CD4-positive, alpha-beta T cell treated with Interleukin-15 for 1 hour (primary cell): ENCODE data around the gene OR2S2.
A peak's percentile ranks its signal among the peaks of the same experiment; 100 is the strongest.
"Not testable (repeated sequence)": the region's sequence is repeated elsewhere in the genome, so short reads cannot be mapped to it uniquely, and the experiment has no call there.

Experiments
- DNase-seq: peaks from one replicate; pipeline ENCODE4 v3.0.0-alpha.2; 2020

OR2S2 gene

DNA sequence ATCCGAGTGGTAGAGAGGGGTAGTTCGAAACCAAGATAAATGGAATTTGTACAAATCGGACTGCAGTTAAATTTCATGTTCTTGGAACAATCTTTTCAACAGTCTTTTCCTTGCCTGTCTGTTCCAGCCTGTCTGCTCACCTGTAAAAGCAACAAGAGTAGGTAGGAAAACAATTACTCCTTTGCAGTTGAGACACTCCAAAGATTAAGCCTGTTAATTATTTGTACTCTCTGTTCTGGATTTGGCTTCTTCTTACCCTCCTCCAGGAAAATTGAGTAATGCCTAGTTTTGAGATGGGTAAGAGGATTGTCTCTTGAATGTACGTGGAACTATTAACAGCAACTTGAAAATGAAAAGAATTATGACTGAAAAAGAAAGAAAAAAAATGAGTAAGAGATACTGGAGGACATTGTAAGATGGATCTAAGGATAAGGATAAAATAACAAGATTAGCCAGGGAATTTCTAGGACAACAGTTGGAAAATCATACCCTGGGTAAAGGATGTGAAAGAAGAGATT is 24.3 kb downstream of the OR2S2 start:
- DNase-seq, result no peak

DNA sequence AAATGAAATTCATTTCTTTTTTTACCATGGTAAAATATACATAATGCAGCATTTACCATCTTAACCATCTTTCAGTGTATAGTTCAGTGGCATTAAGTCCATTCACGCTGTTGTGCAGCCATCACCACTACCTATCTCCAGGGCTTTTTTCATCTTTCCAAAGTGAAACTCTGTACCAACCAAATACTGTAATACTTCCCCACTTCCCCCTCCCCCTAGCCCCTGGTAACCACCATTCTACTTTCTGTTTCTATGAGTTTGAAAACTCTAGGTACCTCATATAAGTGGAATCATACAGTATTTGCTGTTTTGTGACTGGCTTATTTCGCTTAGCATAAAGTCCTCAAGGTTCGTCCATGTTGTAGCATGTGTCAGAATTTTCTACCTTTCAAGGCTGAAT is 25.2 kb downstream of the OR2S2 start:
- no peak for DNase-seq

DNA sequence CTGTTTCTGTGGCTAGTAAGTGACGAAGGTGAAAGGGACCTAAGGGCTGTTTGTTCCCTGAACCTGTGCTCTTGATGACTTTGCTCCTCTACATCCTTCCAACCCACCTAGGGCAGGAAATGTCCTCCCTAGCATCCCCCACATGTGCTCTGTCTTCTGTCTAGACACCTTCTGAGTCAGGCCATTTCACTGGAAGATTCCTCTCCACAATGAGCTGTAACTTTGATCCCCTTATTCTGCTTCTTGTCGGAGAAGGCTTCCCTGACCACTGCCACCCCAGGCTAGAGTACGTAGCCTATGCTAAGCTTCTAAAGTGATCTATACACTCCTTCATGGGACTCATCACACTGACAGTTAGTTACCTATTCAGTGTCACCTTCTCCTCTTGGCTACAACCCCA is 27.0 kb downstream of the OR2S2 start:
- no peak for DNase-seq

DNA sequence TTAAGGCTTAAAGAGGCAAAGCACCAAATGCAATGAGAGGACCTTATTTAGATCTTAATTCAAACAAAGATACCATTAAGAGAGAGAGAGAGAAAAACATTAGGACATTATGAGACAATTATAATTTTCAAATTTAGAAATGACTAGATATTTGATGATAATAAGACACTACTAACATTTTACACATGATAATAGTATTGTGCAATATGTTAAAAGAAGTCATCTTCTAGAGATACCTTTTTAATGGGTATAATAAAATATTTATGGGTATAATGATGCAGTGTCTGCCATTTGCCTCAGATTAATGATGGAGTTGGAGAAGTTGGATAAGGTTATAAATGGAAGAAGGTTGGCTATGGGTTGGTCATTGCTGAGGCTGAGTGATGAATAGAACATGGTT is 27.4 kb downstream of the OR2S2 start:
- no peak for DNase-seq

DNA sequence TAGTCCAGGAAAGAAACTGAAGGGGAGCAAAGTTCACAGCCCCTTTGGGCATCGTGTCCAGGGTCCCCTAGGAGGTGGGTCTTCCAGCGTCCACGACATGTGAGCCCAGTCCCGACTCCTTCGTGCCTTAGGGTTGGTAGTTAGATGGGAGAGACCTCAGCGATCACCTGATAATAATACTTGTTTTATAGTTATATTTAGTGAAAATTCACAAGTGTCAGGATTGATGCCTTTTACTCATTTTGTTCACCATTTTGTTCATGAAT is 28.6 kb downstream of the OR2S2 start:
- no peak for DNase-seq

DNA sequence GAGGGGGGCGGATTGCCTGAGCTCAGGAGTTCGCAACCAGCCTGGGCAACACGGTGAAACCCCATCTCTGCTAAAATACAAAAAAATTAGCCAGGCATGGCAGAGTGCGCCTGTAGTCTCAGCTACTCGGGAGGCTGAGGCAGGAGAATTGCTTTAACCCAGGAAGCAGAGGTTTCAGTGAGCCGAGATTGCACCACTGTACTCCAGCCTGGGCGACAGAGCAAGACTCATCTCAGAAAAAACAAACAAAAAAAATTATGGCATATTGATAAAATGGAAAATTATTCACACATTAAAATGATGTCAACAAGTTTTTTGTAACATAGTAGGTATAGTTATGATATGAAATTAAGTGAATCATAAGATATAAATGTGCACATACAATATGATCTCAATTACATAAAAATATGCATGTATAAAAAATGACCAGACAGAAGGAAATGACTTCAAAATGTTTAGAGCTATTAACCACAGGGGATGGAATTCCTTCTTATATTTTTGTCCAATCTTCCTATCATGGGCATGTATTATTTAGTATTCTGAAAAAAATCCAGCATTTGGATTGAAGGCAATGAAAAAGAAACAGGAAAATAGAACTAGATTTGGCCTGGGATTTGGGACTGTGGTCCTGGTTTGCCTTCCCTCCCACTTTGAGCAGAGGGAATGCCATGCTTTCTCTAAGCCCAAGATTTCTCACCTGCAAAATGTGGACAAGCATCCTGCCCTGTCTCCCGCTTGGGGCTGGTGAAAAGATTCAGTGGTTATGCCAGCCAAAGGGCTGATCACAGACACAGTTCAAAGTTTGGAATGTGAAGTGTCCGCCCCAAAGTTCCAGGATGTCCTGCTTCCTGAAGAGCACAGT is 29.1 kb downstream of the OR2S2 start:
- no peak for DNase-seq

DNA sequence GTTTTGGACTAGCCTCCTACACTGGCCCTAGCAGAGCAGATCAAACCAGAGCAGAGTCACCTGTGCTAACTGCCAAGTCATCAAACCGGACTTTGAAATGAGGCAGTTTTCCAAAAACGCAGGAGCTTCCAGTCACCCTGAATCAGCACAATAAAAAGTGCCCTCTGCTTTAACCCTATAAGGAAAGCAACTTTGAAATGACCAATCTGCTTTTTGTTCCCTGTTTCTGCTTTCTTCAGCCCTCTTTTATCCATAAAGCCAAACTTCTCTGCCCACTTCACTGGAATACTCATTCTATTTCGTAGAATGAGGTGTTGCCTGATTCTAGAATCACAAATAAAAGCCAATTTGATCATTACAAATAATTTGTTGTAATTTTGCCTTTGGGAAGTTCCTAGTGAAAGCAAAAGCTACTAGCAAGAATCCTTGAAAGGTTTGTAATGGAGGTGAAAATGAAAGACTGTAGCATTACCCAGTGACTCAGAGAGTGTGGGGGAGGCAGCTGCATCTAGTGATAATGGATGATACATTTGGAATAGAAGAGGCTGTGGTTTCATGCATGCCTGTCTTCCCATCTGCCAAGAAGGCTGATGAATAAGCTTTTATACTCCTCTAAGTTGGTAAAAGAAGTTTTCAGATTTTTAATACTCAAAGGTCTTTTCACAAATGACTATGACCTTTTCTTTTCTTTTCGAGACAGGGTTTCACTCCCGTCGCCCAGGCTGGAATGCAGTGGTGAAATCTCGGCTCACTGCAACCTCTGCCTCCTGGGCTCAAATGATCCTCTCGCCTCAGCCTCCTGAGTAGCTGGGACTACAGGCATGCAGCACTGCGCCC is 33.8 kb downstream of the OR2S2 start:
- DNase-seq, result no peak

DNA sequence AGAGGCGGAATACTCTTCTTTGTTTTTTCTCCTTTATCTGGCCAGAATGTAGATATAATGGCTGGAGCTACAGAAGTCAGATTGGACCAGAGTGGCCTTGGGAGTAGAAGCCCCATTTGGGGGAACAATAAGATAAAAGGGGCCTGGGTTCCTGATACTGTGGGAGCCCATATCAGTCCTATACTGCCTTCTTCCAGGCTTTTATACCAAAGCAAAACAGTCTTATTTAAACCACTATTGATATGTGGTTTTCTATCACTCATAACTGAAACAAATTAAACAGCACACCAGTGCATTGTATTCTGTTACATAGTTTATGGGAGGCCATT is 34.4 kb downstream of the OR2S2 start:
- no peak for DNase-seq

DNA sequence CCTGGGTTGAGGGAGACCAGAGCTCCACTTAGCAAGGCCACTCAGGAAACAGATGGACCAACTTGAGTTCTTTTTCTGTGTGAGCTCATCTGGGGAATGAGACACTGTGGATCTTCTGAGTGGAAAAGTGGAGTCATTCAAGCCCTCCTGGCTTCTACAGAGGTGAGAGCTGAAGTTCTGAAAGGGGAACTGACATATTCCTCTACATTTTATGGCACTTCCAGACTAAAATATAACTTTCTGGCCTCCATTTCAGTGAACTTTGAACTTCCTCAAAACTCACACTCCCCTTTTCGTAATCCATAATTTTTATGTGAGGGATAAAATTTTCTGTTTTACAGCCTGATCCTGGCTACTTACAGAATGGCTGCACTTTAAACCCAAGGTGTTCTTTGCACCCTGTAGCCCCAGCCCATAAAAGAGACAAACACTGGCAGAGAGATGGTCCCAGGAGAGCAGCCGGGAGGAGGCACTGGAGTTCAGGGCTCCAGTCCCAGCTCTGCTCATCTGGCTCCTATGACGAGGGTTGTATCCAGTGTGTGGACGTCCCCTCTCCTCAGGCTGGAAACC is 37.8 kb downstream of the OR2S2 start:
- no peak for DNase-seq

DNA sequence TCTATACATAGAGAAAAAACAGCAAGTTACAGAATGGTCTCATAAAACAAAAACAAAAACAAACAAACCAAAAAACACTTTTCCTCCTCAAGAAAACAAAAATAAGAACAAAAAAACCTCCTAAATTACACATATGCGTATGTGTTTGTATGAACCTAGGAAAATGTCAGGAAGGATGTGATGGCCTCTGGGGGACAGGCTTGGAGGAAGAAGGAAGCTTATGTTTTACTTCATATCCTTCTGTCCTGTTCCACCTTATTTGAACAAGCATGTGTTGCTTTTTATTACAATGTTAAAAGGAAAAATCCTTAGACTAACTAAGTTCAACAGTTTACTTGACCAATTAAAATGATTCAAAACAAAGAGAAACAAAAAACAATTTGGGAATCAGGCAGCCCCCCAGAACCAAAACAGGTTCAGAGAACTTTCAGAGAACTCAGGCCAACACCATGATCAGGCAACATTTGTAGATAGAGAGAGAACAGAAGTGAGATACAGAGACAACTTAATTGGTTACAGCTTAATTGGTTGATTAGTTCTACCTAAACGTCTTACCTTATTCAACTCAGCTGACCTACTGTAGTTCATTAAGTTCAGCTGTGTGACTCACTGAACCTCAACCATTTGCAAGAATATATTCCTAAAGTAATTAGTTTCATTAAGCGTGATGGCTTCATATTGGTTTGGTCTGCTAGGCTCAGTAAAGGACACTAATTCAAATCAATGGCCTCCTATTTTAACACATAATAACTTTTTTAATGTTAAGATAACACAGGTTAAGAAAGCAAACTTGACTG is 38.5 kb downstream of the OR2S2 start:
- no peak for DNase-seq

DNA sequence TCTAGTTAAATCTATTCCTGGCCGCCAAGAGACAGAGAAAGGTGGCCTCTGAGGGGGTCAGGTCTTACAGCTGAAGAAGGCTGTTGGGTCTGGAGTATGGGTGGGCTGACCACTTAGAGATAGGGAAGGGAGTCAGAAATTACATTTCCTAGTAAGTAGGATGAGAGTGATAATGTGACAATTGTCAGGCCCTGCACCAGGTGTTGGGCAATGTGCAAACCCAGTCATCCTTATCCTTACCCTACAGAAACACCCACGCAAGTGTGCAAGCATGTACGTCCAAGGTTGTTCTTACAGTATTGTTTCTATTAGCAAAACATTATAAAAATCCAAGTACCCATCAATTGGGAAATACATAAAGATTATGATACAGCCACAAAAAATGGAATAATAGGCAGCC is 39.2 kb downstream of the OR2S2 start:
- no peak for DNase-seq

DNA sequence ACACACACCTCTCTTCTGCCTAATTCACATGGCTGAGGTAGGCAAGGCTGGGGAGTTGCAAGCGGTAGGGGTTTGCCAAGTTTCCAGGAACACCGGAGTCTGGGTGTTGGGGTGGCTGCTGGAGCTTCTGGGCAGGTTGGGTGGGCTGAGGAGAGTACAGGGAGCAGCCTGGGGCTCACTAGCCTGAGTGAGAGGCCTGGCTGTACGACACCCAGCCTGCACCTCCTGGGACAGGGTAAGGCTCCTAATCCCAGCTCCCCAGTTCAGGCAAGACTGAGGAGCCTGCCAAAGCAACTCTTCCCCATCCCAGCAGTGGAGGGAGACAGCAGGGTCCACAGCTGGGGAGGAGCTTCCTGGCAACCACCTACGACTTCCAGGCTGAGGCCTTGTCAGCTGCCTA is 40.7 kb downstream of the OR2S2 start:
- DNase-seq, result no peak

DNA sequence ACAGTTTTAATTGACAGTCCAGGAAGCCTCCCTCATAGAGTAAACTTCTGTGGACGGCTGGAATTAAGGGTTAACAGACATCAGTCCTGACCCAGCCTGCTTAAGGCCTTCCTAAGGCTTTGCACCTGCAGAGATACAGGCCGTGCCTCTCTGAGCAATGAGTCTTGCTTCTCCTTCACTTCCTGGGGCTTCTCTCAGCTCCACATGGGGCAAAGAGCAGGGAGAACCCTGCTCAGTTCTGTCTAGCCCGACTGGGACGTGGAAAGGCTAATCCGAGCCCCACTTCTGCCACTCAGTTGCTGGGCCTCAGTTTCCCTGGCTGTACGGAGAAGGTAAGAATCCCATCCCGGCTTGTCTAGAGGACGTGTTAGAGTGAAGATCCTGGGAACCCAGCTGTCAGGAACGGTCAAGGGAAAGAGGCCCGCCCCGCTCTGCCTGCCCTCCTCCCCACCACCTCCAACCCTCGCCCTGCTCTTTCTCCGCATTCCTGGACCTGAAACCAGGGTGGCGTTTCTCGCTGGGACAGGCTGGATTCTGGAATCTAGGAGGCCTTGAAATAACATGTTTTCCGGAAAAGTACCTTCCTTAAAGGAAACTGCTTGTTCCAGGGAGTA is 42.2 kb downstream of the OR2S2 start:
- DNase-seq, result no peak

DNA sequence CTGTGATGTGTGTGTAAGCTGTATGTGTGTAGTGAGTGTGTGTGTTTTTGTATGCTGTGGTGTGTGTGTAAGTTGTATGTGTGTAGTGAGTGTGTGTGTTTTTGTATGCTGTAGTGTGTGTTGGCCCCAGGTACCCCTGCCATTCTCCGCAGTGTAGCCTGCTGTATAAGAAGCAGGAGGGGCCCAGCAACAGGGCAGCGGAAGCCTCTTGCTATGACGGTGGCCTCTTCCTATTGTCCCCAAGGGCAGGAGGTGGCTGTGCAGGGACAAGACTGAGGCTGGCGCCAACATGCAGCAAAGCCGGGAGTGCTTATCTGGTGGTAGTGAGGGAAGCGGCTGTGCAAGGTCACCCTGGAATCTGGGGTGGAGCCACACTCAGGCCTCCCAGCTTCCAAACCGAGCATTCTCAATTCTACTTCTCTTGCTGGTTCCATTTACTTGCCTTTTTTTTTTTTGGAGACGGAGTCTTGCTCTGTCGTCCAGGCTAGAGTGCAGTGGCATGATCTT is 43.6 kb downstream of the OR2S2 start:
- peak; percentile 25 for DNase-seq

DNA sequence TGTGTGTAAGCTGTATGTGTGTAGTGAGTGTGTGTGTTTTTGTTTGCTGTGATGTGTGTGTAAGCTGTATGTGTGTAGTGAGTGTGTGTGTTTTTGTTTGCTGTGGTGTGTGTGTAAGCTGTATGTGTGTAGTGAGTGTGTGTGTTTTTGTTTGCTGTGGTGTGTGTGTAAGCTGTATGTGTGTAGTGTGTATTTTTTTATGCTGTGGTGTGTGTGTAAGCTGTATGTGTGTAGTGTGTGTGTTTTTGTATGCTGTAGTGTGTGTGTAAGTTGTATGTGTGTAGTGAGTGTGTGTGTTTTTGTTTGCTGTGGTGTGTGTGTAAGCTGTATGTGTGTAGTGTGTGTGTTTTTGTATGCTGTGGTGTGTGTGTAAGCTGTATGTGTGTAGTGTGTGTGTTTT is 44.5 kb downstream of the OR2S2 start:
- not testable (repeated sequence) for DNase-seq

DNA sequence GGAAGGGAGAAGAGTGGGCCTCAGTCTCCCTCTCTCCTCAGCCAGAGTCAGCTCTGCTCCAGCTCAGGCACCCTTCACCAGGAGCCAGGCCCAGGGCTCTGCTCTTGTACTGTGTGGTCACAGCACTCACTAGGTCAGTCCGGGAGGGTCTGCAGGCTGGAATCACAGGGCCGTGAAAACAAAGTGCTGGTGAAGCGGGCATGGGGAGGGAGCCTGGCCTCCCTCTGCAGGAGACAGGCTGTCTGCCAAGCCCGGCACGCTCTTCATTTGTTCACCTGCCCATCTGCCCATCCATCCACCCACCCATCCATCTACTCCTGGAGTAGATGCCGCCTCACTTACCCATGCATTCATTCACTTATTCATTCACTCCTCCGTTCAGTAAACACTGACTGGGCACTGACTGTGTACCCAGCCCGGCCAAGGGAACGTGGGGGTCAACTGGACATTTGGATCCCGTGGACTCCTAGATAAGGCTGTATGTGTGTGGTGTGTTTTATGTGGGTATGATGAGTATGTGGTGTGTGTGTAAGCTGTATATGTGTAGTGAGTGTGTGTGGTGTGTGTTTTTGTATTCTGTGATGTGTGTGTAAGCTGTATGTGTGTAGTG is 45.1 kb downstream of the OR2S2 start:
- DNase-seq, result no peak

DNA sequence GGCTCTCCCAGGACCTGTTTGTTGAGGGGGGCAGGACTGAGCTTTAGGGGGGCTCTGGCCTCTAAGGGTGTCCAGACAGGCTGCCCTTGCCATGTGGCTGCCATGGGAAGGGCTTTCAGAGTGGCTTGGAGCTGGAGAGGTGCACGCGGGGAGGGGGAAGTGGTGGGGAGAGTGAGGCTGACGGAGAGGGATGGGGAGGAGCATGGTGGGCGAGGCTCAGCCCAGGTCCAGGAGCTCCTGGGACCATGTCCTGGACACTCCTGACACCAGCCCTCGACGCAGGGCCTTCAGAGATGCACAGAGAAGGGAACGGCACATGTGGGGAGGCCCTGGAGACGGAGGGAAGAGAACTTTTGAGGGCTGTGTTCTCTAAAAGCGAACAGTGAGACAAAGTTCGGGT is 46.3 kb downstream of the OR2S2 start:
- DNase-seq, result no peak

DNA sequence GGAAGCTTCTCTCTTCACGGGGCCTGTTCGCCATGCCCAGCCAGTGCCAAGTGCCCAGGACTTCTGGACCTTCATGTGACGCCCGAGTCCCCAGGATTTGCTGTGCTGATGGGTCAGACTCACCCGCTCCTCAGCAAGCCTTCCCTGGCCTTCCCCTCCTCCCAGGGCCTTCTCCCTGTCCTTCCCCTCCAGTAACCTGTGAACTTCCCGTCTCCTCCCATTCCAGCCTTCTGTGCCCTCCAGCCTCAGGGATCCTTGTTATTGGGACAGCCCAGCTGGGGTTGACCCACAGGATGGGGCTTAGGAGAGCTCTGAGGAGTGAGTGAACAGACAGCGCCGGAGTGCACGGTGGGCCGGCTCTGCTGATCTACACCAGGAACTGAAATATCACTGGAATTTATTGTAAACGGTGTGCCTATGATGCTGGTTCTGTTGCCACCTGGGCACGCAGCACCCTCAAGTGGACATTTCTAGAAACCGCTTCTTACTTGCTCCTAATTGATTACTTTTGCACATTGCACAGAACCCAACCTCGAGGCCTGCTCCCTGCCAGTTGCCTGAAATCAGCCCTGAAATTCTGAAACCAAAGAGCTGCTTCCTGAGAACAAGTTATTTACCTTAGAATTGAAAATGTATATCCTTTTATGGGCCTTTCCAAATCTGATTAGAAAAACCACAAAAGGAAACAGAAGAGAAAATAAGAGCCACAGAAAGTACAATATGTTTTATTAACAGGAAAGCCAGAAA is 47.2 kb downstream of the OR2S2 start:
- DNase-seq, result peak; percentile 42

DNA sequence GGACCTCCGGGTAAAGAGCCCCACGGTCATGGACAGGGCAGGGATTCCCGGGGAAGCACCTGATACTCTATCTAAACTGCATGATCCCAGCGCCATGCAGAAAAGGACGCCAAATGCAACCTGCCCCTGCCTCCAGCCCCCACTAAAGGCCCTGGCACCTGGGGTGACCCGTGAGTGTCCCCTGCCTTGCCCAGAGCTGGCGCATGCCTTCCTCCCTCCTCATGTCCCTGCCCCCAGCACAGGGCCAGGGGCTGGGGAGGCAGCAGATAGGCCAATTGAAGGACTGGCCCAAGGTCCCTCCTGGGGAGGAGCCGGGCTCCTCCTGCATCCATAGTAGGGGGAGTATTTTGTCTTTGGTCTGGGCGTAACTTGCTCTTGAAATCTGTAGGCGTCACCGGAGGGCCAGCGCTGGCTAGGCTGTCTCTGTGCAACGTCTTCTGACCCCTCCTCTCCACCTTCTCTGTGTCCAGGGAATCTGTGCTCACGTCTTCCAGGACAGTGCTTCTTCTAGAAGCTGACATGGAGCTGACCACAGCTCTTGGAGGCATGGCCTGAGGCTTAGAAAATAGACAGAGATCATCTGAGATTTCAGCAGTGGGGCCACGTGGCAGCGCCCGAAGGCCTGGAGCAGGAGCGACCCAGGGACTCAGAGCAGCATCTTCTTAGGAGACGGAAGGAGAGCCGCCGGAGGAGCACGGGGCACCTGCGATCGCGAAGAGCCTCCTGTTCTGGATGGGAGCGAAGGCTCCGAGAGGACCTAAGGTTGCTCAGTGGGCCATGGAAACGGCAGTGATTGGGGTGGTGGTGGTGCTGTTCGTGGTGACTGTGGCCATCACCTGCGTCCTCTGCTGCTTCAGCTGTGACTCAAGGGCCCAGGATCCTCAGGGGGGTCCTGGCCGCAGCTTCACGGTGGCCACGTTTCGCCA is 48.0 kb downstream of the OR2S2 start:
- DNase-seq, result no peak

DNA sequence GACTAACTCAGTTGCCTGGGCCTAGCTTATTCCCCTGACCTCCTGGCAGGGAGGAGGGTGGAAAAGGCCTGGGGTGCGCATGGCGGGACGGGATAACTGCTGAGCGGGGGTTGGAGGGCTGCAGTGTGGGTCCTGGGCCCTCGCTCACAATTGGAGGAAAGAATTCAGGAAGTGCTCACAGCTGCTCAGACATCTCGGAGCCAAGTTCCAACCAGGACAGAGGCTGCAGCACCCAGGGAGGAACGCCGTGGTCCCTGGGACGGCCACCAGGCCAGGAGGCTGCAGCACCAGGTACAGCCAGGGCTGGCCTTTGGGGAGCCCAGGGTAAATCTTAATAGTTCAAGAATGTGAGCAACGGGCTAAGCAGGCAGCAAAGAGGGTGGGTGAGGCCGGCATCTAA is 48.7 kb downstream of the OR2S2 start, which contains the start of gene SPAAR:
SPAAR (plus strand) TSS at position 217 of the 400 bp plus-strand sequence. CDS start 974 bp downstream, outside the sequence.
- DNase-seq, result no peak
